Thyroid gland (tissue), 4 donors: ENCODE data around the gene PREPL.

Experiments used
- POLR2A ChIP-seq, 2 donors: fragments of 450-650 bp; IDR thresholded peaks; one replicate each; pipeline ENCODE4 v1.6.1; 2017; ENCODE audit warnings: antibody characterized with exemption in 2 of 2, mild to moderate bottlenecking in 2 of 2, moderate library complexity in 1 of 2
- TF ChIP-seq, protein P1 (sequence below), 6 experiments: fragments of 200-600 bp in 3 of 6; fragments of 450-650 bp in 3 of 6; sonication (generic) in 3 of 6; IDR thresholded peaks; one replicate each; pipeline ENCODE4 v1.5.1; 2016 to 2019; ENCODE audit warnings: antibody characterized with exemption in 6 of 6, mild to moderate bottlenecking in 2 of 6, inconsistent platforms in 1 of 6, moderate library complexity in 1 of 6

DNA sequence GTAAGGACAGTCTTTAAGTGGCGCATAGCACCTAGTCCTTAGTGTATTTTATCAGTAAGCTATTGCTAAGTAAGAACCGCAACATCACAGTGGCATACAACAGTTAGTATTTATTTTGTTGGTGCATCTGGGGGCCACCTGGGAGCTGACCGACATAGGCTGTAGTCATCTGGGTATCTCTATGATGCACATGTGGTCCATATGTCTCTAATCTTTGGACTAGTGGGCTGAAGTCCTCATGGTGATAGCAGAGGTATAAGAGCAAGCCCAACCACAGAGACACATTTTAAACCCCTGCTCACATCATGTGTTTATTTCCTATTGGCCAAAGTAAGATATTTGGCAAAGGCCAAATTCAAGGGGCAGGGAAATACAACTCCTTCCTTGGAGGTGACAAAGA, 3.3 kb upstream of the PREPL start:
- TF ChIP-seq, protein P1, sequence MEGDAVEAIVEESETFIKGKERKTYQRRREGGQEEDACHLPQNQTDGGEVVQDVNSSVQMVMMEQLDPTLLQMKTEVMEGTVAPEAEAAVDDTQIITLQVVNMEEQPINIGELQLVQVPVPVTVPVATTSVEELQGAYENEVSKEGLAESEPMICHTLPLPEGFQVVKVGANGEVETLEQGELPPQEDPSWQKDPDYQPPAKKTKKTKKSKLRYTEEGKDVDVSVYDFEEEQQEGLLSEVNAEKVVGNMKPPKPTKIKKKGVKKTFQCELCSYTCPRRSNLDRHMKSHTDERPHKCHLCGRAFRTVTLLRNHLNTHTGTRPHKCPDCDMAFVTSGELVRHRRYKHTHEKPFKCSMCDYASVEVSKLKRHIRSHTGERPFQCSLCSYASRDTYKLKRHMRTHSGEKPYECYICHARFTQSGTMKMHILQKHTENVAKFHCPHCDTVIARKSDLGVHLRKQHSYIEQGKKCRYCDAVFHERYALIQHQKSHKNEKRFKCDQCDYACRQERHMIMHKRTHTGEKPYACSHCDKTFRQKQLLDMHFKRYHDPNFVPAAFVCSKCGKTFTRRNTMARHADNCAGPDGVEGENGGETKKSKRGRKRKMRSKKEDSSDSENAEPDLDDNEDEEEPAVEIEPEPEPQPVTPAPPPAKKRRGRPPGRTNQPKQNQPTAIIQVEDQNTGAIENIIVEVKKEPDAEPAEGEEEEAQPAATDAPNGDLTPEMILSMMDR (IDR thresholded peaks at IDR 0.05) = no peak
- TF ChIP-seq POLR2A (IDR thresholded peaks at IDR 0.05) = no peak
